ENCODE measurements around the gene PTPN4. TPM values are rescaled to one million over a fixed set of nuclear protein-coding genes. Genes with fewer than 3 reads are reported as not detected.

Gene PTPN4
- total RNA-seq, 1 donor from 2014 or later: 45.9 TPM

GRCh38 chr2:119760237-119760955 lies 674 bp downstream of the PTPN4 start:
- DNase-seq (ENCODE audit: low spot score): no peak

- DNase-seq (ENCODE audit: low spot score): no peak
These were observed 1.2 kb downstream of the PTPN4 start for GRCh38 chr2:119760956-119761275.

- no peak for DNase-seq (ENCODE audit: low spot score)
These were observed 5.1 kb downstream of the PTPN4 start for GRCh38 chr2:119764832-119765231.

DNA sequence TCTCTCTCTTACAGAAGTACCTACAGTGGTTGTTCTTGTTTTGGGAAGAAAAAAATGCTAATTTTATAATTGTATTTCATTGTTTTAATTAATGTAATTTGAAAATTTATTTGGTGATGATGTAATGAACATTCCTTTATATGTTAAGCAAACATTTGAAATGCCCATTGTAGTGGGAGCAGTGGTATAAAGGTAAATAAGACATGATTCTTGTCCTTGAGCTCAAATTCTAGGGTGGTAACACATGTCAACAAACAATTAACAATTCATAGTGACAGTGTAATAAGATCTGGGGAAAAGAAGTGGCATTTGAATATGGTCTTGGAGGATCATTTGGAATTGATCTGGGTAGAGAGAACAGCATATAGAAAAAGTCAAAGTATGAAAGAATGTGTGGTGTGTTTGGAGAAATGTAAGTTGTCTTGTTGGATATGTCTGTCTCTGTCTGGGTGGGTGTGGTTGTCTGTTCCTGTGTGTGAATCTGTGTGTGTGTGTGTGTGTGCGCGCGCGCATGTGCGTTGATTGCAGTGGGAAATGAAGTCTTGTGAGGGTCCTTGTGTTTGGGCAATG lies 5.8 kb downstream of the PTPN4 start:
- no peak for DNase-seq (ENCODE audit: low spot score)

DNA sequence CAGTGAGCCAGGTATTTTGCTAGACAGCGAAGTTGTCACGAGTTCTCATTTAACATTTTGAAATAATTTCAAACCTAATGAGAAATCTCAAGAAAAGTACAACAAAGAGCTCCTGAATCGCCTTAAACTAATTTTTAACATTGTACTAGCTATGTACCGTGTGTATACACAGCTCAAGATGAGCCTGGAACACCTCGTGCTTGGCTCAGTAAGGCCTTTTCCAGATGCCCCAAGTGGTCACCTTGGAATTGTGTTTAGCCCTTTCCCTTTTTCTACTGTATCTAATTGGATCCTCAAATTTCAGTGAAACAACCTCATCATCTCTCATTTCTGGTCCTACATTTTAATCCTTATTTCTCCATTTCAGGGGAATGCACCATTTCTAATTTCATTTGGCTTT lies 7.2 kb downstream of the PTPN4 start:
- no peak for DNase-seq (ENCODE audit: low spot score)

- no peak for DNase-seq (ENCODE audit: low spot score)
These were observed 9.0 kb downstream of the PTPN4 start for GRCh38 chr2:119768742-119769141.

DNA sequence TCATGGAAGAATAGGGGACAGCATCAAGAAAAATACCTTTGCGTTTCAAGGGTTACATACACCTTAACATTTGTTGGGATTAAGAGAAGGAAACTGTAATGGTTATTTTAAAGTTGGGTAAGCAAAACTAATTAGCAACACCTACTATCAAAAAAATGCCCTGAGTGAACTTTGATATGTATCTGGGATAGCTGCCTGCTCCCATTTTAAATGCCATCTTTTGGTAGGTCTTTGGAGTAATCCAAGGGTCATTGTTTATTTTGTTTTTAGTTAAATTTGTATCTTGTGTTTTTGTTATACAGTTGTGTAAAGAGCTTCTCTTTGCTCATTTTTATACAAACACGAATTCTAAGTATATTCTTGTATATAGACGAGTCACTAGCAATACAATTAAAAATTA lies 9.9 kb downstream of the PTPN4 start:
- no peak for DNase-seq (ENCODE audit: low spot score)

DNA sequence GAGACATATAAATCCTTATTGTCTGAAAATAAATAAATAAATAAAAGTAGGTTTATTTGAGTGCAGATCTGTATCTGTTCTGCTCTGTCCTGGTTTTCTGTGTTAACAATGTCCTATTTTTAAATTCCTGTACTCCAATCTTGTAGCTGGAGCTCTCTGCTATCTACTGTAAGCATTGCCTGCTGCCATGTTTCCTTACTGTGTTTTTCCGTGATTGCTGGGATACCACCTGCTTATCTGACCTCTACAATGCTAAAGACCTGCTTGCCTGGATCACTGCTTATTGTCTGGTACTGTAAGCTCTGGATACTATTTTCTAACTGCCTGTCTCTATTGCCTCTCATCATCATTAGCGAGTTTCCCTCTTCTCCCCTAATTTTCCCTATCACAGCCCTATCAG lies 11.6 kb downstream of the PTPN4 start:
- no peak for DNase-seq (ENCODE audit: low spot score)

- DNase-seq (ENCODE audit: low spot score): no peak
These were observed 12.4 kb downstream of the PTPN4 start for GRCh38 chr2:119772128-119772527.

- no peak for DNase-seq (ENCODE audit: low spot score)
These were observed 13.0 kb downstream of the PTPN4 start for GRCh38 chr2:119772767-119773166.

DNA sequence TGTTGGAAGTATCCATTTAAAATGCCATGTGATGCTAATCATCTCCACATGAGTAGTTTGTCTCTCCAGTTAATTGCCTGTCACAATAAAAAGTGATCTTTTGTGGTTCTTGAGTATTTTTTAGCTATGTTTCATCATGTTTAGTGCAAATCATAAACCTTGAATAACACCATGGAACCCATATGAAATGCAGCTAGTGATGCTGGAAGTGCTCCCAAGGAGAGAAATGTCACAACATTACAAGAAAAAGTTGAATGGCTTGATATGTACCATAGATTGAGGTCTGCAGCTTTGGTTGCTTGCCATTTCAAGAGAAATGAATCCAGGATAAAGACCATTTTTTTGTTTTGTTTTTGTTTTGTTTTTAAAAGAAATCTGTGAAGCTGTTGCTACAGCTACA lies 14.3 kb downstream of the PTPN4 start:
- no peak for DNase-seq (ENCODE audit: low spot score)

DNA sequence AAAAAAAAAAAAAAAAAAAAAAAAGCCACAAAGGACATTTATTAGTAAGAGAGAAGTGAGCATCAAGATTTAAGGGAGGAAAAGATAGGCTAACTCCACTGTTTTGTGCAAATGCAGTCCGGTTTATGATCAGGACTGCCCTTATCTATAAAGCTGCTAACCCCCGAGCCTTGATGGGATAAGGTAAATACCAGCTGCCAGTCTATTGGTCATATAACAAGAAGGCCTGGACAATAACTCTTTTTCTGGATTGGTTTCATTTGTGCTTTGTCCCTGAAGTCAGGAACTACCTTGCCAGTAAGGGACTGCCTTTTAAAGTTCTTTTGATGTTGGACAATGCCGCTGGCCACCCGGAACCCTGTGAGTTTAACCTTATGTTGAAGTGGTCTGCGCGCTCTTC lies 15.4 kb downstream of the PTPN4 start:
- DNase-seq (ENCODE audit: low spot score): no peak

- no peak for DNase-seq (ENCODE audit: low spot score)
These were observed 22.7 kb downstream of the PTPN4 start for GRCh38 chr2:119782308-119783027.

DNA sequence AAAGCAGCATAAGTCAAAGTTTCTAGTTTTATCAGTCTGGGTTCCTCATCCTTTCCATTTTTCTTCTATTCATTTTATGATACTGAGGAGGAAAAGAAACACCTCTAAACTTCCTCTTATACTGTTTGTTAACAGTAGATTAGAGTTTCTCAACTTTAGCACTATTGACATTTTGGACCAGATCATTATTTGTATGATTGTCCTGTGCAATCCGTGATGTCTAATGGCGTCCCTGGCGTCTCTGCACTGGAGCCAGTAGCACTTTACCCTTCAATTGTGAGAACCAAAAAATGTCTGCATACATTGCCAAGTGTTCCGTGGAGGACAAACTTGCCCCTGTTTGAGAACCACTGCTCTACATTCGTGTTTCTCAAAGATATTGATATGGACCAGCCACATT lies 25.2 kb downstream of the PTPN4 start:
- DNase-seq (ENCODE audit: low spot score): no peak

- no peak for DNase-seq (ENCODE audit: low spot score)
These were observed 26.6 kb downstream of the PTPN4 start for GRCh38 chr2:119786295-119786694.

- no peak for DNase-seq (ENCODE audit: low spot score)
These were observed 29.0 kb downstream of the PTPN4 start for GRCh38 chr2:119788752-119789151.

- DNase-seq (ENCODE audit: low spot score): no peak
These were observed 30.7 kb downstream of the PTPN4 start for GRCh38 chr2:119790466-119790865.

DNA sequence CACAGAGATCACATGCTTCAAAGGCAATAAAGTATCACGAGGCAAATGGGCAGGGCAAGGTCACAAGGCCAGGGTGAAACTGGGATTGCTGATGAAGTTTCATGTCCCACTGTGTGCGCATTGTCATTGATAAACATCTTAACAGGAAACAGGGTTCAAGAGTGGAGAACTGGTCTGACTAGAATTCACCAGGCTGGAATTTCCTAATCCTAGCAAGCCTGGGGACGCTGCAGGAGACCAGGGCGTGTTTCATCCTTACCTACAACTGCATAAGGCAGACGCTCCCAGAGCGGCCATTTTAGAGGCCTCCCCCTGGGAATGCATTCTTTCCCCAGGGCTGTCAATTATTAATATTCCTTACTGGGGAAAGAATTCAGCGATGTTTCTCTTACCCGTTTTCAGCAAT lies 33.2 kb downstream of the PTPN4 start:
- DNase-seq (ENCODE audit: low spot score): no peak

DNA sequence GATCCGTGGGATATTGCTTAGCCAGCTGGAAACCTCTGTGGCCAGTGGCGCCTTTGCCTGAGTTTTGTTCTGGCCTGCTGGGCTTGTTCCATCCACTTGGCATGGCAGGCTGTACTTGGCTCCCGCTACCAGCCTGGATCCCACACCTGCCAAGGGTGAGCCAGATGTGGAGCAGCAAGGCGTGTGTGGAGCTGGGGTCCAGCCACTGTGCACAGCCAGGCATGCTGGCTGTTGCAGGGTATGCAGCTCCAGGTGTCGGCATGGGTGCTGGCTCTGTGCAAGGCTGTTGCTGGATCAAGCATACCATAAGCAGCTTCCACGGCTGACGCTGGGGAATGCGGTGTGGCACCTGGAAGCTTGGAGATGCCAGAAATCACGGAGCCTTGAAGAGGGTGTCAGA lies 34.5 kb downstream of the PTPN4 start:
- no peak for DNase-seq (ENCODE audit: low spot score)

DNA sequence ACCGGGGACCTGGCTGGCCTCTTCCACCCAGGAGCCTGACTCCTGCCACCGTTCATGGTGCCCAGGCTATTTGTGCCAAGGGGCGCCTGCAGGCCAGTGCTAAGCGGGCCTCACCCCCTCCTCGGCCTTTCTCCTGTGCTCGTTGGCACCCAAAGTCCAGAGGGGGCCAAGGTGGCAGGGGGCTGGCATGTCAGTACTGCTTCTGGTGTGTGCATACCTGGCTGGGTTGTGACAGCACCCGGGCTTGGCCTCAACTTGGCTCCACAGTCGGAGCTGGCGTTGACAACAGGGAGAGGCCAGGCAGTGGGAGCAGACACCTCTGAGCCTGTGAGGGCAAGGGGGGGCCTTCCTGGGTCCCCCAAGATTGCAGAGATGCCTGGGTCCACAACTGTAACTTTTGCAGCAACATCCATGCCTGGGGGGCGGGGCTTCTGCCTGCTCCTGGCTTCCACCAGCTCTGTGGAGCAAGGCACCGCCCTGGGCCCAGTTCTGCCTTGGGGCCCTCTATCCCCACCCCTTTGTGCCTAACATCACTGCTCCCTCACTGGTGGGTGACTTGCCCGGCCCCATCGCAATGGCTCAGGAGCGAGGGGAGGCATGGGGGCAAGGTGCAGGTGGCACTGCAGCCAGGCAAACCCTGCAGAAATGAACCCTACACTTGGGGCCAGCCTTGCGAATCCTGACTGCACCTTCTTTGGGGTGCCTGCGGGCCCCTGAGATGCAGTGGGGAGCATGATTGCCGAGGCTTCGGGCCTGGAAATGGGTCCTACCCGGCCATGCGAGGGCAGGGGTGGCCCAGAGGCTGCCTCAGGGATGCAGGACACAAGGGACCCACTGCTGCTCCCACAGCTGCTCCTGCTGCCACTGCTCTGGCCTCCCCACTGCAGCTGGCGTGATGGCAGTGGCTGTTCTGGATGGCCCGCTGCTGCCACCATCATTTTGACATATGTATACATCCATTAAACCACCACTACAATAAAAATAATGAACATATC lies 35.9 kb downstream of the PTPN4 start:
- no peak for DNase-seq (ENCODE audit: low spot score)

GRCh38 chr2:119800376-119800902 lies 40.7 kb downstream of the PTPN4 start:
- DNase-seq (ENCODE audit: low spot score): no peak
